ENCODE data around the gene RTL5. TPM values are rescaled to one million over a fixed set of nuclear protein-coding genes. Genes with fewer than 3 reads are reported as not detected.

Gene RTL5
- total and polyA plus RNA-seq, 9 donors = 3.6 to 17.6 (median 14.4) TPM

GRCh38 chrX:72084114-72084513, 47.6 kb downstream of the RTL5 start:
- H3K9me3 ChIP-seq = no peaks in the 10 kb centered on the region
- no peak for TF ChIP-seq EP300 (IDR thresholded peaks at IDR 0.05)
- TF ChIP-seq, protein P1, sequence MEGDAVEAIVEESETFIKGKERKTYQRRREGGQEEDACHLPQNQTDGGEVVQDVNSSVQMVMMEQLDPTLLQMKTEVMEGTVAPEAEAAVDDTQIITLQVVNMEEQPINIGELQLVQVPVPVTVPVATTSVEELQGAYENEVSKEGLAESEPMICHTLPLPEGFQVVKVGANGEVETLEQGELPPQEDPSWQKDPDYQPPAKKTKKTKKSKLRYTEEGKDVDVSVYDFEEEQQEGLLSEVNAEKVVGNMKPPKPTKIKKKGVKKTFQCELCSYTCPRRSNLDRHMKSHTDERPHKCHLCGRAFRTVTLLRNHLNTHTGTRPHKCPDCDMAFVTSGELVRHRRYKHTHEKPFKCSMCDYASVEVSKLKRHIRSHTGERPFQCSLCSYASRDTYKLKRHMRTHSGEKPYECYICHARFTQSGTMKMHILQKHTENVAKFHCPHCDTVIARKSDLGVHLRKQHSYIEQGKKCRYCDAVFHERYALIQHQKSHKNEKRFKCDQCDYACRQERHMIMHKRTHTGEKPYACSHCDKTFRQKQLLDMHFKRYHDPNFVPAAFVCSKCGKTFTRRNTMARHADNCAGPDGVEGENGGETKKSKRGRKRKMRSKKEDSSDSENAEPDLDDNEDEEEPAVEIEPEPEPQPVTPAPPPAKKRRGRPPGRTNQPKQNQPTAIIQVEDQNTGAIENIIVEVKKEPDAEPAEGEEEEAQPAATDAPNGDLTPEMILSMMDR (IDR thresholded peaks at IDR 0.05) = no peak
- no peak for TF ChIP-seq POLR2A (IDR thresholded peaks at IDR 0.05)
- DNase-seq = no peak
- intact Hi-C loops (cut with DNase I) = no loop called here
- no peaks in the 10 kb centered on the region for H3K36me3 ChIP-seq
- H3K4me1 ChIP-seq (ENCODE audit: insufficient read depth) = no peaks in the 10 kb centered on the region
- no peaks in the 10 kb centered on the region for H3K27me3 ChIP-seq
- no peak overlapping the region for H3K27ac ChIP-seq
- 86 to 88% (median 88%) methylated on average over 1 of the region's 1 CpG for whole genome bisulfite sequencing, 3 donors
- no peak overlapping the region for H3K4me3 ChIP-seq

DNA sequence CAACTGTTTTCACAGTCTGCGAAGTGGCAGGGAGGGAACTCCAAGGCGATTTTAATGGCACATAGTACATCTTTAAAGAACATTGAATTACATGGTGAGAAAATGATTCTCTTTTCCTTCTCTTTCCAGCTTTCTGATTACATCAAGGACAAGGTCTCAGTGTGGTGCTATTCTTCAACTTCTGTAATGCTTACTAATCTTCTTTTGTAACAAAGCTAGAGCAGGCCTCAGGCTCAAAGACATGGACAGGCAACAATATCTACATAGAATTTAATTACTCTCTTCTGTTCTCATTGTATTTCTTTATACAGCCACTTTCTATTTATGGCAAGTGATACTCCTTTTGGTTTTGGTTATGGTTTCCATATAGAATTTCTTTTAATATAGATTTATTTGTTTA, 48.4 kb downstream of the RTL5 start:
- intact Hi-C loops (cut with DNase I) = no loop called here
- TF ChIP-seq EP300 (IDR thresholded peaks at IDR 0.05) = no peak
- TF ChIP-seq, protein P1 (IDR thresholded peaks at IDR 0.05) = no peak
- TF ChIP-seq POLR2A (IDR thresholded peaks at IDR 0.05) = no peak

DNA sequence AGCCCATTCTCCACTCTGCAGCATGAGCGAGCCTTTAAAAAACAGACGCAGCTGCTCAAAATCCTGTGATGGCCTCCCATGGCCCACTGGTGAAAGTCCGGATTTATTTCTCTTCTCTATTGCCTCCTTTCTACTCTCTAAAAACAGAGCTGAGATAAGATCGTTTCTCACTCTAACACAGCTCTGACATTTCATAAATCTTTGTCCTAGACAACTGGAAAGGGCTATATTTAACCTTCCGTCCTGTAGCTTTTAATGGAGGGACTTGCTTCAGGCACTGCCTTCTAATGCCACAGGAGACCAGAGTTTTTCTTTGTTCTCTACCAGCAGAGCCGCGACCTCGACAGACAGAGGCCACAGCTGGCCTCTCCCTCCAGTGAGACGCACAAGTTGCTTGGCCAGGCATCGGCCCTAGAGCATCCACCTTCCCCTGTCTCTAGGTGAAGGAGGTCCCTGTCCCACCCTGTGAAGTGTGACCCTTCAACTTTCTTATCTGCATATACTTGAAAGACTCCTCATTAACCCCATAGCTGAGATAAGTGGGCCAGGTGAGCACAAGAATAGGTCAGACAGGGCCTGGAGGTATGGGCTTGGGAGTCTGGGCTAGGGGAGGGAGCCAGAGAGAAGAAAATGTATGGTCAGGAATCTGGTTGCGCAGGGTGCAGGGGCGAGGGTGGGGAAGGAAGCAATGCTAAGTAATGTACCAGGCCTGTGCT, 50.0 kb downstream of the RTL5 start:
- TF ChIP-seq POLR2A (IDR thresholded peaks at IDR 0.05) (no peak), EP300 (IDR thresholded peaks at IDR 0.05) (no peak)
- TF ChIP-seq, protein P1 (IDR thresholded peaks at IDR 0.05) = no peak
- Histone ChIP-seq H3K4me1 (ENCODE audit: insufficient read depth) (no peaks in the 10 kb centered on the region), H3K27me3 (no peaks in the 10 kb centered on the region), H3K9me3 (no peaks in the 10 kb centered on the region), H3K4me3 (no peak overlapping the region), H3K36me3 (no peaks in the 10 kb centered on the region), H3K27ac (no peak overlapping the region)
- WGBS, 3 donors = 73 to 81% (median 76%) methylated on average over 12 of the region's 12 CpGs
- intact Hi-C loops (cut with DNase I) = no loop called here
- DNase-seq = no peak

More for the DNA sequence above, 48.4 kb downstream of the RTL5 start:
- Histone ChIP-seq H3K9me3 (no peaks in the 10 kb centered on the region), H3K27me3 (no peaks in the 10 kb centered on the region), H3K4me1 (ENCODE audit: insufficient read depth) (no peaks in the 10 kb centered on the region), H3K4me3 (no peak overlapping the region), H3K36me3 (no peaks in the 10 kb centered on the region), H3K27ac (no peak overlapping the region)
- DNase-seq = no peak
- WGBS, 3 donors = 78 to 84% (median 83%) methylated on average over 2 of the region's 2 CpGs

GRCh38 chrX:72080800-72081199, 50.9 kb downstream of the RTL5 start:
- 79 to 81% (median 79%) methylated on average over 7 of the region's 7 CpGs for WGBS, 3 donors
- Histone ChIP-seq H3K27ac (no peak overlapping the region), H3K4me1 (ENCODE audit: insufficient read depth) (no peaks in the 10 kb centered on the region), H3K4me3 (no peak overlapping the region), H3K36me3 (no peaks in the 10 kb centered on the region), H3K27me3 (no peaks in the 10 kb centered on the region), H3K9me3 (no peaks in the 10 kb centered on the region)
- TF ChIP-seq, protein P1 (IDR thresholded peaks at IDR 0.05) = no peak
- TF ChIP-seq EP300 (IDR thresholded peaks at IDR 0.05) = no peak
- no peak for TF ChIP-seq POLR2A (IDR thresholded peaks at IDR 0.05)
- intact Hi-C loops (cut with DNase I) = no loop called here
- no peak for DNase-seq
